ENCODE measurements around the gene SYS1.
A peak's percentile ranks its signal among the peaks of the same experiment; 100 is the strongest.

The SYS1 gene

DNA sequence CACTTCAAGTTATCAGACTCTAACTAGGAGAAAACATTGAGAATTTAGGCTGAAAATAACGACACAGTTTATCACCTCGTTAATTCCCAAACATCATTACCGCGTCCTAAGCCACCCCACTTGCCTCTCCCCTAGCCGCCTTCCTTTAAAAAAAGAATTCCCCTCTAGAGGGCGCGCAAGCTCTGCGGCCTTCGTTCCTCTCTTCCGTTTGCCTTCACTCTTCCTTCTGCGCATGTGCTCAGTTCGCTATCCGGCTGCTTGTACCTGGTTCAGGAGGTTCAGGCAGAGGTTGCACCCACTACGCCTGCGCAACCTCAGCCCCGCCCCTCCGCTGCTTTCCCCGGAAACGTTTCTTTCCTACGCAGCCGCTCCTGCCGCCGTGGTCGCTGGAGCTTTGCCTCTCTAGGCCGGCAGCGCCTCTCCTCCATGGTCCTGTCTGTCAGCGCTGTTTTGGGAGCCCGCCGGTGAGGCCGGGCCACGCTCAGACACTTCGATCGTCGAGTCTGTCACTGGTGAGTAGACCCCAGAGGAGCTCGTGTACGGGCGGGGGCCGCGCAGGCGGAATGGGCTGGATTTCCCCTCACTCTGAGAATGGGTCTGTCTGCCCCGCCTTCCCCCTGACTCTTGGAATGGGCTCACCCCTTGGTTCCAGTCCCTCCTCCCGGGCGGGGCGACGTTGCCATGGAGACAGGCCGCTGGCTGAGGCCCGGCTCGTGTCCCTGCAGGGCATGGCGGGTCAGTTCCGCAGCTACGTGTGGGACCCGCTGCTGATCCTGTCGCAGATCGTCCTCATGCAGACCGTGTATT, at the start of gene SYS1:
SYS1 (plus strand) TSS at position 353 of the 807 bp plus-strand sequence; CDS start at position 729, 376 bp downstream.
- peak; percentile 97 to 99 for DNase-seq

- no peak for DNase-seq
Measured at GRCh38 chr20:45313943-45314342, 49.0 kb upstream of the SYS1 start.

DNA sequence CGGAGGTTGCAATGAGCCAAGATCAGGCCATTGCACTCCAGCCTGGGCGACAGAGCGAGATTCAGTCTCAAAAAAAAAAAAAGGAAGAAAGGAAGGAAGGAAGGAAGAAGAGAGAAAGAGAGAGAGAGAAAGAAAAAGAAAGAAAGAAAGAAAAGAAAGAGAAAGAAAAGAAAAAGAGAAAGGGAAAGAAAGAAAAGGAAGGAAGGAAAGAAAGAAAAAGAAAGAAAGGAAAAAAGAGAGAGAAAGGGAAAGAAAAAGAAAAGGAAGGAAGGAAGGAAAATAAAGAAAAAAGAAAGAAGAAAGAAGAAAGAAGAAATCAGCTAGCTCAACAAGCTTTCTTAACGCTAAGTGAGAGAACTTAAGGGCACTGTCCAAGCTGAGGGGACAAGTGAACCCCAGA, 47.3 kb upstream of the SYS1 start:
- DNase-seq = no peak

- no peak for DNase-seq
Measured at GRCh38 chr20:45316150-45317080, 46.5 kb upstream of the SYS1 start.

DNA sequence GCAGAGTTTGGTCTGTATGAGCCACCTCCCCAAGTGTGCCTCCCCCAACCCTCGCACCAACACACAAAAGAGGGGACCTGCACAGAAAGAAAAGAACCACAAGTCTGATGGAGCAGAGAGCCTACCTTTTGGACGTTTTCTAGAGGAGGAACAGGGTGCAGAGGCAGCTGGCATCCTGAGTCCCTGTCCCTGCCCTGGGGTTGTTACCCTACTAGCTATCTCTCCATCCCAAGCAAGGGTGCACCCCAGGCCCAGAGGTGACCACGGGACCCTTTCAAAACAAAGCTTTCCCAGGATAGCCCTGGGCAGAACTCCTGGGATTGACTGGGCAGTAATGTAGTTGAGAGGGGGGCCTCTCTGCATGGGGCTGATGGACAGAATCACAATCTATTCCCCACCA, 45.1 kb upstream of the SYS1 start:
- no peak for DNase-seq

DNA sequence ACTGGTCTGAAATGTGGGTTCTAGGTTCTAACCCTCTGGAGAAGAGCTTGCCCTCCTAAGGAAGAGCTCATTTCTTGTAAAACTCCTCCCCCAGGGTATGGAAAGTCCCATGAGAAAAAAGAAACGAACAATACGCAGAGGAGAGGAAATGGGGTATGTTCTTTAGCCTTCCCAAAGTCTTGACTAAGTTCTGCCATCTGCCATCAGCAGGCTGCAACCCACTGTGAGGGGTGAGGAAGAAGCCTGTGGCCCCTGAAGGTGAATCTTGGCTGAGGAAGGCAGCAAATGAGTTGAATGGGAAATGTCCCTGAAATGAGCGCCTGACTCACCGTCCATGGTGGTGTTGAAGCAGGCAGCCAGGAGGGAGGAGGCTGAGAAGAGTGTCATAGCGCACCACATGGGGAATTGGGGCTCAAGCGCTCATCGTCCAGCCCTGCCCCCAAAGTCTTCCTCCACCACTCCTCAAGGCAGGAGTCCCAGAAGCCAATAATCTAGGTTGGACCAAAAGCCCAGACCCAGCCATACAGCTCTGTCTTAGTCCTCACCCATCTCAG, 44.5 kb upstream of the SYS1 start:
- DNase-seq = no peak

DNA sequence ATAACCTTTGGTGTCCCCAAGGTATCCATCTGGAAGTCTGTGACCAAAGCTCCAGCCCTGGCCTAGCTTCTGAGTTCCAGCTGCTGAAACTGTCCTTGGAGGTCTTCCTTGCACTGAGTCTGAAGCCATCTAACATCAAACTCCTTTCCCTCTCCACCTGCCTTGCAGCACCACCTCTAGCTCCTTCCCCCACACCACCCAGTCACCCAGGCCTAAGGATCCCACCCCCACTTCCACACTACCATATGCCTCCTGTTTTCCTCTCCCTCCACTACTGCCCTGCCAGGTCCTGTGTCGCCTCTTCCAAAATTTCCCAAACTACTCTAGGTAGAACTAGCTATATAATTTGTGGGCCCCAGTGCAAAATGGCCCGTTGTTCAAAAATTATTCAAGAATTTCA, 44.0 kb upstream of the SYS1 start:
- DNase-seq = no peak

DNA sequence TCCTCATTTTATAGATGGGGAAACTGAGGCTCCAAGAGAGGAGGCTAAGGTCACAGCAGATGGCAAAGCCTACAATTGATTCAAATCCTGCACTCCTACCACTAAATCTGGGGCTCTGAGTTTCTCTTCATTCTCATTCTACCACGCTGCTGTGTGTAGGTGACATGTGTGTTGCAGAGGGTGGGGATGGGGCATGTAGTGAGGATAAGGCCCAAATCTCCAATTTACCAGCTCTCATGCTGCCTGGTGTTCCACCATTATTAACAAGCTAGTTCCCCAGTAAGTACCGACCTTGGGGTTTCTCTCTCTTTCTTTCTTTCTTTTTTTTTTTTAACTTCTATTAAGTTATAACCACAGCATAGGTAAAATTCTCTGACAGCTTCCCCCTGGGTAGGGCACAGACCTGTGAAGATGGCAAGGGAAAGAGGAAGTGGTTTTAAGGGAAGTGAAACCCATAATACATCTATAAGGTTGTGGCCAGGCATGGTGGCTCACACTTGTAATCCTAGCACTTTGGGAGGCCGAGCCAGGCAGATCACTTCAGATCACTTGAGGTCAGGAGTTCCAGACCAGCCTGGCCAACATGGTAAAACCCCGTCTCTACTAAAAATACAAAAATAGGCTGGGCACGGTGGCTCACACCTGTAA, 41.9 kb upstream of the SYS1 start:
- peak; percentile 28 to 33 for DNase-seq

GRCh38 chr20:45322952-45323383, 40.0 kb upstream of the SYS1 start:
- peak; percentile 76 to 88 for DNase-seq

GRCh38 chr20:45323731-45324130, 39.2 kb upstream of the SYS1 start:
- peak; percentile 9 to 44 for DNase-seq

DNA sequence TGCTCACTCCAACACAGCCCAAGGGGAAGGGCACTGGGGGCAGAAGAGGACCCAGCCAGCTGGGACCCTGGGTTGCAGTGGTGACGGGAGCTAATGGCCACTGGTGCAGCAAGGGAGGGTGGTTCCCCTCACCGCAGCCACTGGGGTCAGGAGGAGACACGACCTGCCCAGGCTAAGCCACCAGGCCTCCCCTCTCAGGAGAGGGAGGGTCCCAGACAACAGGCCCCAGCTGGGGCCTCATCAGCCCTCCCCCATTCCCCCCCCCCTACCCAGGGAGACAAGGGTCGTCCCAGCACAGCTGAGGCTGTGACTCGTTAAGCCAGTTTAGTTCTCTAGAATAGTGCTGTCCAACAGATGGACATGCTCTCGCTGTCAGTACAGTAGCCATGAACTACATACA, 37.6 kb upstream of the SYS1 start:
- DNase-seq = no peak

GRCh38 chr20:45328451-45328850, 34.5 kb upstream of the SYS1 start:
- no peak for DNase-seq

- no peak for DNase-seq
Measured at GRCh38 chr20:45329497-45330319, 33.2 kb upstream of the SYS1 start.

GRCh38 chr20:45330476-45330875, 32.5 kb upstream of the SYS1 start:
- DNase-seq = no peak

GRCh38 chr20:45336530-45337366, 26.2 kb upstream of the SYS1 start:
- no peak for DNase-seq

DNA sequence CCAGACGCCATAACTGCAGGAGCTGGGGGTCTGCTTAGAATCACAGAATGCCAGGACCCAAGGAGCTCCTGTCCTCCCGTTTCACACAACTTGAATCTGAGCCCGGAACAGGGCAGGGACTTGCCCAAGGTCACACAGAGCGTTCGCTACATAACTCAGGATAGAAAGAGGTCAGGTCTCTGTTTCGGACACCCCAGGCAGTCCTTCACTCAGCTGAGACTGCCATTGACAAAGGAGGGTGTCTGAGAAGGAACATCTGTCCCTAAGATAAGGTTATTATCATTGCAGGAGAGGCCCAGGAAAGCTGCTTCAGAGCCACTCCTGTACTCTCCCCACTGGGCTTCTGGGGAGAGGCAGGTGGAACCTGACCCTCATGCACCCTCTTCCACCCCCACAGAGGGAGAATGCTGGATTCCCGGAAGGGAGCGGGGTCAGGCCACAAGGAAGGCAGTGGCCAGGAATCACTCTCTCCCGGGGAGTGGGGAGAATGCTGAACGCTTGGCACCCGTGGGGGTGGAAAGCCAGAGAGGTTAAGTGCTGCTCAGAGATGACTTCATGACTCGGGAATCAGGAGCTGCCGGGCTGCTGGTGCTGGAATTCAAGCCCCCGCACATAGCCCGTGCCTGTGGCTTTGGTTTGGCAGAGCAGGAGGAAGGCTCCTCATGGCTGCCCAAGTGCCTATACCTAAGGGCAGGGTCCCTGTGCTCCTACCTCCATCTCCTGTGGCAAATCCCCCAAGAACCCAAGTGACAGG, 25.4 kb upstream of the SYS1 start:
- DNase-seq = no peak

- DNase-seq = no peak
Measured at GRCh38 chr20:45338121-45339030, 24.6 kb upstream of the SYS1 start.

GRCh38 chr20:45339084-45339483, 23.9 kb upstream of the SYS1 start:
- no peak for DNase-seq

GRCh38 chr20:45339799-45340198, 23.2 kb upstream of the SYS1 start:
- no peak for DNase-seq
